Gastrocnemius medialis (tissue), 4 donors: ENCODE measurements around the gene SLC18A2.

Experiments
- CTCF ChIP-seq, 5 experiments: fragments of 450-650 bp in 3 of 5; fragments of 200-600 bp in 2 of 5; sonication (generic) in 2 of 5; IDR thresholded peaks in 4 of 5; conservative IDR thresholded peaks in 1 of 5; 1 replicate in 4 of 5; 2 replicates in 1 of 5; pipeline ENCODE4 v1.5.1; 2016 to 2019; ENCODE audit warnings: antibody characterized with exemption in 5 of 5, mild to moderate bottlenecking in 3 of 5, moderate library complexity in 3 of 5
- POLR2A ChIP-seq, 2 donors: fragments of 450-650 bp; IDR thresholded peaks; one replicate each; pipeline ENCODE4 v1.6.1; 2017; ENCODE audit warnings: antibody characterized with exemption in 2 of 2, mild to moderate bottlenecking in 2 of 2, moderate library complexity in 2 of 2

DNA sequence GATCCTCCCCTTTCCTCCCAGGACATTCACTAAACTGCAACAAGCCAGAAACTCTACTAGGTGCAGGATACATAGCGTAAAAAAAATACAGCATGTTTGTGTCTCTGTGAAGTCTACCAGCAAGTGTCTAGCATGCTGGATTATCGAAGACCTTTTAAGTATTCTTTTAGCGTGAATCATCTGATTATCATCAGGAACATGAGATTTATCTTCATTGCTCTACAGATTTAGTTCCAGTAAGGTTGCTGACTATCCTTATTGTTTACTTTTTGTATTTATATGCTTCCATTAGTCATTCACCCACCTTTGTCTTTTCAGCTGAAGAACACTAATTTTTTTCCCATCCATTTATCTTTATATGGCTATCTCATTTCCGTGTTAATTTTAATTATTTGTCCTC lies 71.5 kb downstream of the SLC18A2 start:
- TF ChIP-seq CTCF (IDR thresholded peaks at IDR 0.05 in 4 of 5, conservative IDR thresholded peaks at IDR 0.05 in 1 of 5) = no peak
- no peak for TF ChIP-seq POLR2A (IDR thresholded peaks at IDR 0.05)
